GM18861 (cell line): Measurements from ENCODE around the gene TIMP2.
"Not testable (repeated sequence)": the region's sequence is repeated elsewhere in the genome, so short reads cannot be mapped to it uniquely, and the experiment has no call there.

Source experiments
- ATAC-seq: cut with Tn5 transposase; IDR thresholded peaks from one replicate; pipeline ENCODE4 v1.9.1; 2021; ENCODE audit not compliant: unreplicated experiment

TIMP2 gene

GRCh38 chr17:78933025-78933958 lies 8.1 kb upstream of the TIMP2 start:
- no peak for ATAC-seq

GRCh38 chr17:78929908-78930775 lies 5.0 kb upstream of the TIMP2 start:
- ATAC-seq = no peak

GRCh38 chr17:78925662-78926555 lies 722 bp upstream of the TIMP2 start:
- no peak for ATAC-seq

GRCh38 chr17:78924481-78925151 lies 571 bp downstream of the TIMP2 start:
- no peak for ATAC-seq

- no peak for ATAC-seq
Measured at GRCh38 chr17:78923660-78924453, 1.3 kb downstream of the TIMP2 start.

- ATAC-seq = no peak
Measured at GRCh38 chr17:78922816-78923498, 2.2 kb downstream of the TIMP2 start.

GRCh38 chr17:78921437-78921971 lies 3.7 kb downstream of the TIMP2 start:
- ATAC-seq = no peak

GRCh38 chr17:78920528-78920927 lies 4.7 kb downstream of the TIMP2 start:
- no peak for ATAC-seq

GRCh38 chr17:78919861-78920450 lies 5.2 kb downstream of the TIMP2 start:
- ATAC-seq = no peak

- no peak for ATAC-seq
Measured at GRCh38 chr17:78918979-78919378, 6.2 kb downstream of the TIMP2 start.

- ATAC-seq = no peak
Measured at GRCh38 chr17:78917451-78918275, 7.5 kb downstream of the TIMP2 start.

- no peak for ATAC-seq
Measured at GRCh38 chr17:78915872-78916632, 9.1 kb downstream of the TIMP2 start.

- ATAC-seq = no peak
Measured at GRCh38 chr17:78913115-78913514, 12.1 kb downstream of the TIMP2 start.

- no peak for ATAC-seq
Measured at GRCh38 chr17:78912082-78912481, 13.1 kb downstream of the TIMP2 start.

GRCh38 chr17:78911543-78911942 lies 13.6 kb downstream of the TIMP2 start:
- not testable (repeated sequence) for ATAC-seq

- ATAC-seq = no peak
Measured at GRCh38 chr17:78910497-78911284, 14.5 kb downstream of the TIMP2 start.
